Osteocyte (in vitro differentiated cells): ENCODE measurements around the gene COMMD8. TPM values are rescaled to one million over a fixed set of nuclear protein-coding genes. Genes with fewer than 3 reads are reported as not detected.

Experiments used
- DNase-seq: peaks from one replicate; pipeline ENCODE4 v3.0.0; 2021; ENCODE audit warnings: mixed read lengths; ENCODE audit not compliant: unreplicated experiment; ENCODE audit errors: extremely low spot score
- H3K27ac Mint-ChIP-seq: one replicate; pipeline ENCODE4 v1.8.0; 2021; ENCODE audit warnings: mild to moderate bottlenecking, mixed read lengths; ENCODE audit not compliant: unreplicated experiment
- H3K27me3 Mint-ChIP-seq: one replicate; pipeline ENCODE4 v1.8.0; 2021; ENCODE audit warnings: mixed read lengths; ENCODE audit not compliant: unreplicated experiment
- H3K36me3 Mint-ChIP-seq: one replicate; pipeline ENCODE4 v1.8.0; 2021; ENCODE audit warnings: mixed read lengths; ENCODE audit not compliant: unreplicated experiment
- H3K4me1 Mint-ChIP-seq: one replicate; pipeline ENCODE4 v1.8.0; 2021; ENCODE audit warnings: mixed read lengths; ENCODE audit not compliant: unreplicated experiment
- H3K4me3 Mint-ChIP-seq: one replicate; pipeline ENCODE4 v1.8.0; 2021; ENCODE audit warnings: mild to moderate bottlenecking, moderate library complexity, mixed read lengths; ENCODE audit not compliant: unreplicated experiment
- H3K9me3 Mint-ChIP-seq: one replicate; pipeline ENCODE4 v1.8.0; 2021; ENCODE audit warnings: mixed read lengths; ENCODE audit not compliant: unreplicated experiment
- CTCF ChIP-seq: fragments of 200-600 bp; sonication (generic); IDR thresholded peaks from 2 replicates; pipeline ENCODE4 v1.5.0; 2021; ENCODE audit warnings: antibody characterized with exemption, mild to moderate bottlenecking, moderate library complexity
- total RNA-seq: library from RNA; stranded (reverse); gene quantifications from 2 replicates; pipeline ENCODE4 v1.2.1, GENCODE V29; 2021

Gene COMMD8
- total RNA-seq, 1 donor from 2014 or later = 14.7 TPM

- Mint-ChIP-seq H3K9me3 (no peaks in the 10 kb centered on the region), H3K36me3 (no peaks in the 10 kb centered on the region), H3K27me3 (no peaks in the 10 kb centered on the region), H3K4me1 (peaks cover under 1% of the 10 kb centered on the region), H3K4me3 (no peak overlapping the region), H3K27ac (no peak overlapping the region)
- TF ChIP-seq CTCF = no peak
- no peak for DNase-seq
Measured at GRCh38 chr4:47468706-47469365, 5.3 kb upstream of the COMMD8 start.

- no peak for TF ChIP-seq CTCF
- Mint-ChIP-seq H3K36me3 (no peaks in the 10 kb centered on the region), H3K4me1 (peaks cover 22% of the 10 kb centered on the region), H3K9me3 (no peaks in the 10 kb centered on the region), H3K27me3 (no peaks in the 10 kb centered on the region), H3K27ac (no peak overlapping the region), H3K4me3 (no peak overlapping the region)
- DNase-seq = no peak
Measured at GRCh38 chr4:47466056-47466785, 2.7 kb upstream of the COMMD8 start.

GRCh38 chr4:47465004-47465403 is 1.5 kb upstream of the COMMD8 start:
- no peaks in the 10 kb centered on the region for H3K9me3 Mint-ChIP-seq
- no peak for DNase-seq
- no peak overlapping the region for H3K27ac Mint-ChIP-seq
- no peak for TF ChIP-seq CTCF
- peaks cover 22% of the 10 kb centered on the region for H3K4me1 Mint-ChIP-seq
- no peaks in the 10 kb centered on the region for H3K27me3 Mint-ChIP-seq
- H3K4me3 Mint-ChIP-seq = no peak overlapping the region
- H3K36me3 Mint-ChIP-seq = no peaks in the 10 kb centered on the region

DNA sequence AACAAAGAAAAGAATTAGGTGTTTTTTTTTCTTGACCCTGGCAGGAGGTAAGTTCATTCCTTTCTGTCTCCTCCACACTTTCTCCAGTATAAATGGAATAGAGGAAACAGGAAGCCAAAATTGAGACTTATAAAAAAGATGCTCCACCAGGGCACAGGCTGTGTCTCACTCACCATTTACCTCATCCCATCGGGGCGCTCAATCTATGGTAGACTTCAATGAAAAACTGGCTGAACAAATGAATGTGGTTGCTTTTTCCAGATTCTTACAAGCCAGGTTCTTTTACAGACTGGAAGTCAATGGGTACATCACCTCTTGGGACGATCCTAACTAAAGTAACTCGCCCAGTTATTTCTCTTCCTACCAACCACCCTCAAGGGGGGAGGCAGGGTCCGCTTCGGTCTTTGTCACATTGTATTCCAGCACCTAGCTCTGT is 685 bp downstream of the COMMD8 start:
- no peak for TF ChIP-seq CTCF
- no peaks in the 10 kb centered on the region for H3K27me3 Mint-ChIP-seq
- peak overlapping the region; percentile 83 for H3K4me3 Mint-ChIP-seq
- no peaks in the 10 kb centered on the region for H3K9me3 Mint-ChIP-seq
- peaks cover 22% of the 10 kb centered on the region for H3K4me1 Mint-ChIP-seq
- H3K27ac Mint-ChIP-seq = peak overlapping the region; percentile 67
- DNase-seq = no peak
- H3K36me3 Mint-ChIP-seq = peaks cover 17% of the 10 kb centered on the region

GRCh38 chr4:47451657-47452056 is 11.8 kb downstream of the COMMD8 start:
- Mint-ChIP-seq H3K4me1 (peaks cover 2% of the 10 kb centered on the region), H3K36me3 (peaks cover 27% of the 10 kb centered on the region), H3K4me3 (no peak overlapping the region), H3K27me3 (no peaks in the 10 kb centered on the region), H3K9me3 (no peaks in the 10 kb centered on the region), H3K27ac (no peak overlapping the region)
- no peak for TF ChIP-seq CTCF
- no peak for DNase-seq
